ENCODE data around the gene LRMDA.
"Not testable (repeated sequence)": the region's sequence is repeated elsewhere in the genome, so short reads cannot be mapped to it uniquely, and the experiment has no call there.

Gene LRMDA

GRCh38 chr10:75746356-75746755 lies 314.9 kb downstream of the LRMDA start:
- DNase-seq (ENCODE audit: low read depth), result no peak

GRCh38 chr10:75750093-75750875 lies 318.9 kb downstream of the LRMDA start:
- not testable (repeated sequence) for DNase-seq (ENCODE audit: low read depth)

- no peak for DNase-seq (ENCODE audit: low read depth)
Measured at GRCh38 chr10:75751232-75751631, 319.8 kb downstream of the LRMDA start.

GRCh38 chr10:75753621-75754020 lies 322.2 kb downstream of the LRMDA start:
- DNase-seq (ENCODE audit: low read depth), result no peak

- DNase-seq (ENCODE audit: low read depth), result no peak
Measured at GRCh38 chr10:75754096-75754831, 322.8 kb downstream of the LRMDA start.

- no peak for DNase-seq (ENCODE audit: low read depth)
Measured at GRCh38 chr10:75755528-75755927, 324.1 kb downstream of the LRMDA start.

- no peak for DNase-seq (ENCODE audit: low read depth)
Measured at GRCh38 chr10:75761289-75761688, 329.9 kb downstream of the LRMDA start.

GRCh38 chr10:75762431-75762802 lies 331.0 kb downstream of the LRMDA start:
- no peak for DNase-seq (ENCODE audit: low read depth)

- no peak for DNase-seq (ENCODE audit: low read depth)
Measured at GRCh38 chr10:75763652-75764051, 332.2 kb downstream of the LRMDA start.

- no peak for DNase-seq (ENCODE audit: low read depth)
Measured at GRCh38 chr10:75764974-75765788, 333.8 kb downstream of the LRMDA start.

- no peak for DNase-seq (ENCODE audit: low read depth)
Measured at GRCh38 chr10:75765789-75766096, 334.3 kb downstream of the LRMDA start.

GRCh38 chr10:75766106-75766505 lies 334.7 kb downstream of the LRMDA start:
- no peak for DNase-seq (ENCODE audit: low read depth)

- not testable (repeated sequence) for DNase-seq (ENCODE audit: low read depth)
Measured at GRCh38 chr10:75766752-75767151, 335.3 kb downstream of the LRMDA start.

GRCh38 chr10:75770626-75771081 lies 339.2 kb downstream of the LRMDA start:
- DNase-seq (ENCODE audit: low read depth), result no peak

GRCh38 chr10:75771606-75772005 lies 340.2 kb downstream of the LRMDA start:
- no peak for DNase-seq (ENCODE audit: low read depth)

GRCh38 chr10:75772153-75772887 lies 340.9 kb downstream of the LRMDA start:
- no peak for DNase-seq (ENCODE audit: low read depth)

- DNase-seq (ENCODE audit: low read depth), result no peak
Measured at GRCh38 chr10:75773231-75773780, 341.9 kb downstream of the LRMDA start.

GRCh38 chr10:75773813-75774782 lies 342.7 kb downstream of the LRMDA start:
- DNase-seq (ENCODE audit: low read depth), result no peak

- DNase-seq (ENCODE audit: low read depth), result no peak
Measured at GRCh38 chr10:75774783-75775490, 343.5 kb downstream of the LRMDA start.

Measured in stimulated activated CD4-positive, alpha-beta T cell treated with anti-CD3 and anti-CD28 coated beads, Interleukin-2, amount 100 ng/mL, for 4 hours (primary cell).